Peyer's patch (tissue), 4 donors: ENCODE results near the gene PDIK1L. TPM values are rescaled to one million over a fixed set of nuclear protein-coding genes. Genes with fewer than 3 reads are reported as not detected.

ENCODE experiments used
- DNase-seq, 3 donors: peaks; one replicate each; pipeline ENCODE4 v3.0.0-alpha.2; 2017 to 2019
- H3K27ac ChIP-seq, 4 donors: fragments of 200-600 bp; sonication (generic); one replicate each; pipeline ENCODE4 v1.5.1; 2016 to 2019
- H3K27me3 ChIP-seq, 2 donors: fragments of 200-600 bp; sonication (generic); one replicate each; pipeline ENCODE4 v1.5.1; 2019
- H3K36me3 ChIP-seq, 3 donors: fragments of 200-600 bp; sonication (generic); one replicate each; pipeline ENCODE4 v1.5.1; 2016 to 2019
- H3K4me1 ChIP-seq, 4 donors: fragments of 200-600 bp; sonication (generic); one replicate each; pipeline ENCODE4 v1.5.1; 2016 to 2019
- H3K4me3 ChIP-seq, 4 donors: fragments of 200-600 bp; sonication (generic); 1 replicate in 3 of 4; 2 replicates in 1 of 4; pipeline ENCODE4 v1.5.1; 2016 to 2019; ENCODE audit warnings: mild to moderate bottlenecking in 1 of 4
- H3K9me3 ChIP-seq, 4 donors: fragments of 200-600 bp; sonication (generic); one replicate each; pipeline ENCODE4 v1.5.1; 2016 to 2019; ENCODE audit warnings: mild to moderate bottlenecking in 1 of 4
- POLR2A ChIP-seq, 2 donors: fragments of 450-650 bp; IDR thresholded peaks; one replicate each; pipeline ENCODE4 v1.5.1; 2017; ENCODE audit warnings: antibody characterized with exemption in 2 of 2, mild to moderate bottlenecking in 2 of 2, moderate library complexity in 2 of 2
- total RNA-seq, 4 donors: library from RNA; depleted of rRNA; stranded (reverse); fragments of >200 nt; gene quantifications; one replicate each; pipeline ENCODE4 v1.1.0, GENCODE V29; 2016
- TF ChIP-seq, protein P1 (sequence below), 6 experiments: fragments of 450-650 bp in 4 of 6; fragments of 200-600 bp in 2 of 6; sonication (generic) in 1 of 6; IDR thresholded peaks; one replicate each; pipeline ENCODE4 v1.5.1; 2017 to 2019; ENCODE audit warnings: antibody characterized with exemption in 6 of 6, mild to moderate bottlenecking in 3 of 6, moderate library complexity in 1 of 6

PDIK1L gene
- total RNA-seq, 4 donors from 2014 or later = 8.3 to 13.2 (median 12.4) TPM

DNA sequence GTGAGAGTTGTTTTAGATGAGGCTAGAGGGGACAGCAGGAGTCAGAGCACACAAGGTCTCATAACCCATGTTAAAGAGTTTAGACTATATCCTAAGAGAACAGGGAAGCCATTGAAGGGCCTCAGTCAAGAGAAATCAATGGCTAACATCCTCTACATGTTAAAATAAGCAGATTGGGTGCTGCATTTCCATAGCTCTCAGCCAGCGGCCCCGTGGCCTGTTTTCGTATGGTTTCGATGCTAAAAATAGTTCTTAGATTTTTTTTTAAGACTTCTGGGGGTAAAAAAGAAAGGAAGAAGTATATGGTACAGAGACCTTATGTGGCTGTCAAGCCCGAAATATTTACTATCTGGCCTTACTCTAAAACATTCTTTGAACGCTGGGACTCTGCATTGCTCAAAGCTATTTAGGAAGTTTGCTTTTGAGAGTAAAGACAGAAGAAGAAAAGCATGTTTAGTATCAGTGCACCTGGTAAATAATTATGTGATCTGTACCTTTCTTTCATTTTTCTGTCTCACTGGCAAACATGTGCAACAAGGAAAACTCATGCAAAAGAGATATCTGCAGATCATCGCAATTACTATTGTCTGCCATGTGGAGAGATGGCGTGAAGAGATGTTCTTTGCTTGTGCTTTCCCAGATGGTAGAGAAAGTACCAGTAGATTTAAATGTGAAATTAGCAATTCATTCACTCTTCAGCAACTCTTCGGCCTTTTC, 8.4 kb downstream of the PDIK1L start:
- Histone ChIP-seq H3K4me3 (no peak overlapping the region), H3K9me3 (no peaks in the 10 kb centered on the region), H3K27ac (no peak overlapping the region), H3K27me3 (no peaks in the 10 kb centered on the region), H3K36me3 (peaks cover 0 to 41% (median 0%) of the 10 kb centered on the region in 3 donors), H3K4me1 (peaks cover 0 to 5% (median 1%) of the 10 kb centered on the region in 4 donors)
- DNase-seq = no peak
- TF ChIP-seq, protein P1, sequence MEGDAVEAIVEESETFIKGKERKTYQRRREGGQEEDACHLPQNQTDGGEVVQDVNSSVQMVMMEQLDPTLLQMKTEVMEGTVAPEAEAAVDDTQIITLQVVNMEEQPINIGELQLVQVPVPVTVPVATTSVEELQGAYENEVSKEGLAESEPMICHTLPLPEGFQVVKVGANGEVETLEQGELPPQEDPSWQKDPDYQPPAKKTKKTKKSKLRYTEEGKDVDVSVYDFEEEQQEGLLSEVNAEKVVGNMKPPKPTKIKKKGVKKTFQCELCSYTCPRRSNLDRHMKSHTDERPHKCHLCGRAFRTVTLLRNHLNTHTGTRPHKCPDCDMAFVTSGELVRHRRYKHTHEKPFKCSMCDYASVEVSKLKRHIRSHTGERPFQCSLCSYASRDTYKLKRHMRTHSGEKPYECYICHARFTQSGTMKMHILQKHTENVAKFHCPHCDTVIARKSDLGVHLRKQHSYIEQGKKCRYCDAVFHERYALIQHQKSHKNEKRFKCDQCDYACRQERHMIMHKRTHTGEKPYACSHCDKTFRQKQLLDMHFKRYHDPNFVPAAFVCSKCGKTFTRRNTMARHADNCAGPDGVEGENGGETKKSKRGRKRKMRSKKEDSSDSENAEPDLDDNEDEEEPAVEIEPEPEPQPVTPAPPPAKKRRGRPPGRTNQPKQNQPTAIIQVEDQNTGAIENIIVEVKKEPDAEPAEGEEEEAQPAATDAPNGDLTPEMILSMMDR (IDR thresholded peaks at IDR 0.05) = no peak
- no peak for TF ChIP-seq POLR2A (IDR thresholded peaks at IDR 0.05)

GRCh38 chr1:26121854-26122773, 10.5 kb downstream of the PDIK1L start:
- Histone ChIP-seq H3K4me1 (peaks cover 0 to 11% (median 4%) of the 10 kb centered on the region in 4 donors), H3K27ac (no peak overlapping the region), H3K9me3 (no peaks in the 10 kb centered on the region), H3K36me3 (peaks cover 0 to 26% (median 0%) of the 10 kb centered on the region in 3 donors), H3K4me3 (no peak overlapping the region), H3K27me3 (no peaks in the 10 kb centered on the region)
- no peak for TF ChIP-seq POLR2A (IDR thresholded peaks at IDR 0.05)
- TF ChIP-seq, protein P1 (IDR thresholded peaks at IDR 0.05) = no peak
- DNase-seq = no peak

DNA sequence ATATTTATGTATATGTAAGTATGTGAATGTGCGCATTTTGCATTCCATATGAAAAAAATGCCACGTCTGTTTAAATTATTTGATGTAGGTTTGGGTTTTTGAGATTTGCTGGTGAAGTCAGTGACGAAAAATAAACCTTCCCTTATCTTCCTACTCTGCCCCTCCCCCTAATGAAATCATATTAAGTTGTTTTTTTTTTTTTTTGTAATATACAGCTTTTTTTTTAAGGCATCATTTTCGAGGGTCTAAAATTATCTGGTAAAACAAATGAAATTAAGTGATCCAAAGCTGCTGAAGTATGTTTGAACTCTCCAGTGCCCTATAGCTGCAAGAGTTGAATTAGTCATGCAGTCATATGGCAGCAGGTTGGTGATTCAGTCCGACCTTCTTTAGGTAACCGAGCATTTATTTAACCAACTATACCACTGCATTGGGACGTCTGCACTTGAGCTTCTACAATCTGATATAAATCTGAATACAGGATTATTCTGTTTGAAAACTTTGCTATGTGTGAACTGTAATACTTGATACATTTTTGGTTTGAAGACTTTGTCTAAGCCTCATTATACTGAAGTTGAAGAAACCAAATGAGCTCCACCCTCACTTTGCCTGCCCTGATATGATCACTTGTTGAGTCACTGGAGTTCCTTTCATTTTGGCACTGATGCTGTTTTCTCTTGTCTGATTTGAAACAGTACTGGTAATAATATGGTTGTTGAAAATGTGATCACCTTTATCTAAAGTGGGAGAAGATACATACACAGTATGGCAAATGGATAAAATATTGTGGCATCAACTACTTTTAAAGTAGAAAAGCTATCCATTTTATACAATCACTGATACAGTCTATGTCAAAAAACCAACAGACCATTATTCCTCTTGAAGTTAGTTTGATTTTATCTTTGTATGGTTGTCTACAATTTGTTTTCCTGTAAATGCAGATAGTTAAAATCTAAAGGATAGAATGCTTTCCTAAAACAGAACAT, 11.7 kb downstream of the PDIK1L start:
- no peaks in the 10 kb centered on the region for H3K9me3 ChIP-seq
- no peak for DNase-seq
- peaks cover 0 to 19% (median 4%) of the 10 kb centered on the region in 4 donors for H3K4me1 ChIP-seq
- no peaks in the 10 kb centered on the region for H3K27me3 ChIP-seq
- H3K4me3 ChIP-seq = no peak overlapping the region
- peak overlapping the region in 1 of 4 donors; percentile 0 for H3K27ac ChIP-seq
- peaks cover 0 to 14% (median 0%) of the 10 kb centered on the region in 3 donors for H3K36me3 ChIP-seq
- TF ChIP-seq POLR2A (IDR thresholded peaks at IDR 0.05) = no peak
- TF ChIP-seq, protein P1 (IDR thresholded peaks at IDR 0.05) = no peak

DNA sequence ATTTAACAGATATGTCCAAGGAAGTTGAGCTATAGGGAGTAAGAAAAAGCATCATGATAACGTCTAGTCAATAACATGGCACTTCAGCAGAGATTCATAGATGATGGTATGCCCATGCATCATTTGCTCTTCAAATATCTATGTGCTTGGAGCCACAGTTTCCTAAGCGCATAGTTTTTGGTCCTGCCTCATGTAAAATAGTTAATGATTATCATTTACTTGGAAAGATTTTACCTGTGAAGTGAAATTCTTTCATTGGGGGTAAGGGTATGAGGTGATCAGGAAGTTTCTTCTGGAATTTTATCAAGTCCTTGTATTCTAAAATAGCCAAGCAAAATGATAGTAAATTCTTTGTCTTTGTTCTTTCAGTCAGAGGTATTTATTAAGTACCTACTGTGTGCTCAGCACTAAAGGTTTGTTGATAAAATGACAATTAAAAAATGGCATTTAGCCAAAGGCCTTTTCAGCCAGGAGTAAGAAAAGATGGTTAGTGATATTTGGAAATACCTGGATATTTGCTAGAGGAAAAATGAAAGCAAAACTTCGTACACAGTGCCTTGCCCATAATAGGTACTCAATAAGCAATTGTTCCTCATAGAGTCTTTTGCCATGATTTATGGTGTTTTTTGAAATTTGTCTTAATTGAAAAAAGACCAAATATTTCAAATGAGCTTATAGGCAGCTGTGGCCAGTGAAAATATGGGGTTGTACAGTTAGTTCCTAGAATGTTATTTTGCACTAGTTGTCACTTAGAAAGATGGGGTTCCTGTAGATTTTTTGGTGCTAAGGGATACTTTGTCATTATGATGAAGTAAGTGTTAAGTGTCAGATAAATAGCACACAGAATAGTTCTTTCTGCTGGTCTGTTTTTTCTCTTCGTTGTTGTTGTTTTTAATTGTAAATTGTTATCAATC, 13.1 kb downstream of the PDIK1L start:
- Histone ChIP-seq H3K4me1 (peaks cover 0 to 19% (median 4%) of the 10 kb centered on the region in 4 donors), H3K27me3 (no peaks in the 10 kb centered on the region), H3K27ac (peak overlapping the region in 1 of 4 donors; percentile 25), H3K4me3 (no peak overlapping the region), H3K9me3 (no peaks in the 10 kb centered on the region), H3K36me3 (peaks cover 0 to under 1% (median 0%) of the 10 kb centered on the region in 3 donors)
- TF ChIP-seq, protein P1 (IDR thresholded peaks at IDR 0.05) = no peak
- no peak for TF ChIP-seq POLR2A (IDR thresholded peaks at IDR 0.05)
- DNase-seq = no peak
